ENCODE measurements around the gene DBN1.

DBN1 gene

DNA sequence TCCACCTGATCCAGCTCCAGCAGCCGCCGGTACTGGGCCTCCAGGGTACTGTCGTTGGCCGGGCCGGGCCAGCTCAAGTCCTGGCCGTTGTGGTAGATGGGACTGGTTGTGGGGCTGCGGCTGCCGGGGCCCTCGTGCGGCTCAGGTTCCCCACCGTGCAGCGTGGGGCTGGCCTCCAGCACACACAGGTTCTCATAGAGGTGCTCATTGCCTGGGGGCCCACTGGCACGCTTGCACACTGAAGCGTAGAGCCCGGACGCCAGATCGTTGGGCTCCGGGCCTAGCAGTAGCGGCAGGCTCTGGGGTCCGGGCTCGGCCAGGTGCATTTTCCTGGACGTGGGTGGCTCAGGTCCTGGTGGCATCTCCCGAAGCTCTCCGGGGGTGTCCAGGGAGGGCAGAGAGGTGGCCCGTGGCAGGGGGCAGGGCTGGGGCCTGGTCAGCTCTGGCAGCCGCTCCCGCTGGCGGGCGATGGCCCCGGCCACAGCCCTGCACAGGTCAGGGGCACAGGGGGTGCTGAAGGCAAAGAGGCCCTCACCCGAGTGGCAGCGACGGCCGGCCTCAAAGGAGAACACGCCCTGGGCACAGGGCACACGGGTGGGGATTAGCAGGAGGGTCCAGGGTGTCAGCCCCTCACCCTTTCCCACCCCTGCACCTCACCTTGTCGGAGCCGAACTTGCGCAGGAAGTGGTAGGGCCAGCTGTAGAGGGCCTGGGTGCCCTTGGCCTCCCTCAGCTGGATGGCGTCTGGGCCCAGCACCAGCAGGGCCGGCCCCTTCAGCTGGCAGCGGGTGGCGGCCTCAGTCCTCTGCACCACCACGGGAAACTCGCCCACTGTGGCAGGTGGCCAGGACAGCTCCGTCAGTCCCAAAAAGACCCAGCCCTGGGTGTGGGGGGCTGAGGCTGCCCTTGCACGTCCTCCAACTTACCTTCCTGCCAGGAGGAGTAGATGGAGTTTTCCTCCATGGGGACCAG lies 30.9 kb upstream of the DBN1 start:
- no peak for DNase-seq (ENCODE audit: low read depth in 2 of 2)

DNA sequence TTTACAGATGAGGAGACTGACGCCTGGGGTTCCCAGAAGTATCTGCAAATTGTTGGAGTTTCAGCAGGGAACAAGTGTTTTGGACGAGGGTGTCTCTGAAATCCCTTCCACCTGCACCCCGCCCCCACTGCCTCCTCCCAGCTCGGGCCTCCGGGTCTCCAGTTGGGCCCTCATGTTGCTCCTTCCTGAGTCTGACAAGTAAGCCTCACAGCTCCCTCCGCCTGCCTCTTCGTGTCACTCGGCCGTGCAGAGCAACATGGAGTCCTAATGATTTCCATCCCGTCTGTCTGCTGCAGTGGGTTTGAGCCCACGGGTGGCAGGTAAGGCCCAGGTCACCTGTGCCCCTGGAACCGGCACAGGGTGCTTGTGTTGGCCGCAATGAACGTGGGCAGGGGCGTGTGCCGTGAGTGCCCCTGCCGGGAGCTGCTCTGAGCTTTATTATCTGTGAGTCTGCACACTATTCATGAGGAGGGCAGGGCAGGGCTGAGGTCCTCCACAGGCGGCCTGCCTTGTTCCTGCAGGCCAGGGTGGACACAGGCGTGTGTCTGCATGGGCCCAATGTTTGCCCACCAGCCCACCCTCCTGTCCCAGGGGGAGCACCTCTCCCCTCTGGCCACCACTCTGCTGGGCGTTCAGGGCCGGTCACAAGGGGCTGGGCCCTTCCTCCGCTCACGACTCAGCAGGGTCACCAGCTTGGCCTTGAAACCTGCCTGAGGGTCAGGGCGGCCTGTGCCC lies 30.1 kb upstream of the DBN1 start:
- no peak for DNase-seq (ENCODE audit: low read depth in 2 of 2)

- DNase-seq (ENCODE audit: low read depth in 2 of 2), result no peak
Observed at GRCh38 chr5:177502886-177503285, 29.5 kb upstream of the DBN1 start.

GRCh38 chr5:177501874-177502678 lies 28.6 kb upstream of the DBN1 start:
- DNase-seq (ENCODE audit: low read depth in 2 of 2), result no peak

DNA sequence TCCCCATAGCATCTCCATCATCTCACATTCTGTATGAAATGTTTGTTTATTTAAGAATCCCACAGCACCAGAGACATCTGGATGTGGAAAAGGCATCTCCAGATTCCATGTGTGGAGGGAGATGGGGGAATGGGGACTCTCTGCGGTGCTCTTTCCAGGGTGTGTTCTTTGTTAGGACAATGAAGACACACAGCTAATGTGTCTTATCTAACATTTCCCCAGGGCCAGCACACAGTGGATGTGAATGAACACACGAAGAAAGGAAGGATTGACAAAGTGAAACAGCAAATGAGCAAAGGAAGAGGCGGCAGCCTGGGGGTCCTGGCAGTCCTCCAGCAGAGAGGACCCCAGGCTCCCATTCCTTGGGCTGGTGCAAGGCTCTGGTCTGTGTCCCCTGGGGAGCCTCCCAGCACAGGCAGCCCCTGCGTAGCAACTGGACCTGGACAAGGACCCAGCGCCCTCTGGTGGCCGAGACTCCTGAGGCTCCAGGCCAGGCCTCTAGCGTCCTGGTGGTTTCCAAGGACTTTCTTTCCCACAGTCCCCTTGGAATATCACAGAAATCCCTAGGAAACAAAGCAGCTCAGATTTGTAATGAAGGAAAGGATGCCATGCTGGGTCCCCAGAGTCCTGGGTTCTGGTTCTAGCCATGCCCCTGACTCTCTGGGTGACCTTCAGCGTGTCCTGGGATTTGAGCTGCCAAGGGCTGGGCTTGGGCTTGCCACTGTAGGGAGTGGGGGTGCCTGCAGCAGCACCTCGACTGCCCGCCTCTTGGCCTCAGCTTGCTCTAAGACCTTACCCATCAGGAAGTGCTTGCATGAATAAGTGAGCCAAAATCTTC lies 27.5 kb upstream of the DBN1 start:
- peak; percentile 77 to 87 for DNase-seq (ENCODE audit: low read depth in 2 of 2)

GRCh38 chr5:177499842-177500241 lies 26.4 kb upstream of the DBN1 start:
- DNase-seq (ENCODE audit: low read depth in 2 of 2), result no peak

DNA sequence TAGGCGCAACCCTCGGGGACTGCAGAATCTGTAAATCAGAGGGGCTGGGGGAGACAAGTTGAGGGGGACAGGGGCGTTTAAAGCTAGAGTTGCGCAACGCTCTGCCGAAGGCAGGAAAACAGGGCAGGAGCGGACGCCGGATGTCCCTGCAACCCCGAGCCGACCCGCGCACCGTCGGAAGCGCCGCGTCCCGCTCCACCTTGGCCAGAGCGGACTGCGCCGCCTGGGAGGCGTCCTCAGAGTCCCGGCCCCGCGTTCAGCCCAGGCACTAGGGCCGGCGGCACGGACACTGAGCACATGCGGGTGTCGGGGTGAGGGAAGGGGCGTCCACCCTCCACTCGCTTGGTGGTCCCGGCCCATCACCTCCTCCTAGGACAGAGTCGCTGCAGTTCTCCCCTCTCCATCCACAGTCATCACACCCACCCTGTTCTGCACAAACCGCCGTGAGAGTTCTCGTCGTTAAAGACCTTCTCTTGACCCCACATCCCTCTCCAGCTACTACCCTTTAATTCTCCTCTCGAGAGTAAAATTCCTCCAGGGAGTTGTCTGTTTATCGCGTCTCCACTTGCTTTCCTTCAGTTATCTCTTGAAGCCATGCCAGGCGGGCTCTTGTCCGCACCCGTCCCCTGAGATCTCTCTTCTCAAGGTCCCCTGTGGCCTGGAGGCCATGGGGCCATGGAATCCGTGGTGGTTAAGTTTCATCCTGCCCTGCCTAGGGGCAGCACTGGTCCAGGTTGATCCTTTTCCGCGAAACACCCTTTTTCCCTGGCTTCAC lies 24.8 kb upstream of the DBN1 start:
- DNase-seq (ENCODE audit: low read depth in 2 of 2), result peak in 1 of 2 donors; percentile 33

DNA sequence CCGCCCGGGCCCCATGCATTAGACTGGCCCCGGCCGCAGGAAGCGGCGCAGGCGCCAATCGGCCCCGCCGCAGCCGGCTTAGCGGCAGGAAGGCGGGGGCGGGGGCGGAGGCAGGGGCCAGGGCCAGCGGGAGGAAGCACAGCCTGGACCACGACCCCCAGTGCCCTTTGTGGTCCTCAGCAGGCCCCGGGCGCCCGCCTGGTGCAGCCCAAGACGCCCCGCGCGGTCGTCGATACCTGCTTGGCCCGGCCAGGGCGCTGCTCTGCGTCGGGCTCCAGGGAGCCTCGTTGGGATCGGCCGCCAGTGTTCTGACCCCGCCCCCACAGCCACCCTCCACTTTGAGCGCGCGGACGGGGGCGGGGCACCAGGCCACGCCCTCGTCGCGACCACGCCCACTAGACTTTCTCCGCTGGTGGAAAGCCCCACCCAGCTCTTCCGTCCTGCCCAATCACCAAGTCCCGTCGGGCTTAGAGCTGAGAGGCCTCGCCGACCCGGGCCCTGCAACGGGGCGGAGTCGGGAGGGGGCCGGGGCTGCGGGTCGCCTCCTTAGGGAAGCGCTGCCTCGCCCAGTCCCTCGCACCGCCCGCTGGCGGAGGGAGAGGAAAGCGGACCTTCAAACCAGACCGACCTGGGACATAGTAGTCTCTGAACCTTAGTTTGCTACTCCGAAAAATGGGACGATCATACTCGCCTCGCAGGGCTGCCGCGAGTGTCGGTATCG lies 24.0 kb upstream of the DBN1 start, which contains the start of gene PDLIM7:
Gene PDLIM7, minus strand, starts transcription at position 313 of the 721 bp plus-strand sequence. CDS start 1,092 bp downstream, outside the sequence.
- DNase-seq (ENCODE audit: low read depth in 2 of 2), result peak; percentile 93 to 94

- DNase-seq (ENCODE audit: low read depth in 2 of 2), result peak in 1 of 2 donors; percentile 33
Observed at GRCh38 chr5:177496727-177497291, 23.4 kb upstream of the DBN1 start.

DNA sequence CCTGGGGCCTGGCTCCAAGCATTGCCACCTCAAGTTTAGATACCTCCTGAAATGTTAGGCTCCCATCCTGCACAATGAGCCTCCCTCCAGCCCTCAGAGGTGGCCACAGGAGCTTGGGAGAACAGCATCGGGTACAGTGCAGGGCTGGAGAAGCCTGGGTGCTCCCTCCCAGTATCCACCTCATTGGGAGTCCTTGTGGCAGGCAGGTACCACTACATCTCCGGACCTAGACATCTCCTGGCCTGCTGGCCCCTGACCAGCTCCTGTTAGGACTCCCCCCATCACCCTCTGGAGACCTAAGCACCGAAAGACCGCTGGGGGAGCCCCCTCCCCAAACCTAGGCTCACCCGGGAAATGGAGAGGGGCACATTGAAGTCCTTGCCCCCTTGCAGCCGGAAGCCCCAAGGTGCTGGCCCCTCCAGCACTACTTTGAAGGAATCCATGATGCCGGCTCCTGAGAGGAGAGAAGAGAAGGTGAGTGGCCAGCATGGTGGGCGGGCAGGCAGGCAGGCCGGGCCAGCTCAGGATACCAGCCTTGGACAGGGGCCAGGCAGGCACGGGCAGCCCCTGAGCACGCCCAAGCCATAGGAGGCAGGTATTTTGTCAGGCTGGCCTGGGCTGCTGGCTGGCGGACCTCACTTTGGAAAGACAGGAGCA lies 22.8 kb upstream of the DBN1 start:
- DNase-seq (ENCODE audit: low read depth in 2 of 2), result no peak

- DNase-seq (ENCODE audit: low read depth in 2 of 2), result no peak
Observed at GRCh38 chr5:177495243-177496060, 22.0 kb upstream of the DBN1 start.

GRCh38 chr5:177494346-177495195 lies 21.1 kb upstream of the DBN1 start:
- no peak for DNase-seq (ENCODE audit: low read depth in 2 of 2)

DNA sequence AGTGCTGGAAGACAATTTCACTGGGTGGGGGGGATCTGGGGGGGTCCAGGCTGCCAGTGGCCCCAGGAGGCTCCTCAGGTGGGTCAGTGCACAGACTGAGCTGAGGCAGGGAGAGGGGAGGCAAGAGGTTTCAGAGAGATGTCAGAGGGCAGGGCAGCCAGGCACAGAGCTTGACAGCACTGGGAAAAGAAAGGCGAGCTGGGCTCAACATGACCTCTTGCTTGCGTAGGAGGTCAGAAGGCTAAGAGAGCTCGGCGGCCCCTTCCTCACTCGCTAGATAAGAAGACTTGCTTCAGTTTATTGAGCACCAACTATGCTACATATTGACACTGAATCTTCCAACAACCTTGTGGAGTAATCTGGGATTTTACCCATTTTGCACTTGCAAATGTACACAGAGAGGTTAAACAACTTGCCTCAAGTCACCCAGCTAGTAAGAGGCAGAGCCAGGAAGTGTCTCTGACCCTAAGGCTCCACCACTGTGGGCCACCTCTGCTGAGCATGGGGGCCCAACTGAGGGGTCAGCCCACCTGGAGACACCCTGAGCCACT lies 20.4 kb upstream of the DBN1 start:
- no peak for DNase-seq (ENCODE audit: low read depth in 2 of 2)

DNA sequence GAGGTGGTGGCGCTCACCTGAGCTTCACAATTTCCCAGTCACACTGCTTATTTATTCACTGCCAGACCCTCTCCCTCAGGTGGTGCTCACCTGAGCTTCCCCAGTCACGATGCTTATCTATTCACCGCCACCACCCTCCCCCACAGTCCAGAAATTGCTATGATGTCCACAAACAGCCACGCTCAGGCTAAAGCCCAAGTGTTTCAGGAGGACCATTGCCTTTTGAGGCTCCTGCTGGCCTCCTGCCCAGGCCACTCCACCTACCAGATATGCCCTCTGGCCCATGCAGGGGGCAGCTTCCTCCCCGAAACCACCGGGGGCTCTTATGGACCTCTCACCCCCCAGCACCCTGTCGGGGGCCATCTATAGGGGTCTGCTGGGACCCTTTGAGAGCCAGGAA lies 19.4 kb upstream of the DBN1 start:
- no peak for DNase-seq (ENCODE audit: low read depth in 2 of 2)

DNA sequence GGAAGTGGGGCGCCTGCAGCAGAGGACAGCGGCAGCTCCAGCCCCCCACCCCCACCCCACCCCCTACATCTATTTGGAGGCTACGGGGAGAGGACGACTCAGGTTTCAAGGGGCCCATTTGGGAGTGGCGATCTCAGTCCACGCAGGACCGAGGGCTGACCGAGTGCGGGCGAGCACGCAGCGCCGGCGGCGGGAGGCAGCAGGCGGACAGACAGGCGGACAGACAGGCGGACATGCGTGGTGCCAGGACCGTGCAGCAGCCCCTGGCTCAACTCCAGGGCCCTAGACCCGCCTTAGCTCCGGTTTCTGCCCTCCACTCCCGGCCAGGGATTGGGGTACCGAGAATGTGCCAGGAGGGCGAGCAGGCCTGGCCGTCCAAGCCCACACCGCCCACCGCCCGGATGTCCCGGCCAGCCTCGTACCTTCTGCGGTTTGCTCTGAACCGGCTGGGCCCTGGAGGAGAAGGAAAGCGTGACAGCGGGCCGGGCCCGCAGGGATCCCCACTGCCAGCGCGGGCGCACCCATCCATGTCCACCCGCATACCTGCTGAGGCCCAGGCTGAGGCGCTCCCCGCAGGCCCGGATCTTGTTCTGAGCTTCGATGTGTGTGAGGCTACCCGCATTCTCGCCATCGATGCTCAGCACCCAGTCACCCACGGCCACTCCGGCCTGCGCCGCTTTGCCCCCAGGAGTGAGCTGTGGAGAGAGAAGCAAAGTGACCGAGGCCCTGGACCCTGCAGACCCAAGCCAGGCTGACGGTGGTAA lies 18.7 kb upstream of the DBN1 start:
- DNase-seq (ENCODE audit: low read depth in 2 of 2), result no peak

All from stimulated activated CD8-positive, alpha-beta memory T cell treated with anti-CD3 and anti-CD28 coated beads, Interleukin-2, amount 100 ng/mL, for 48 hours (primary cell).